Measurements from ENCODE around the gene PTPRN2. TPM values are rescaled to one million over a fixed set of nuclear protein-coding genes. Genes with fewer than 3 reads are reported as not detected.

Gene PTPRN2
- total and polyA plus RNA-seq, 8 donors: 4.9 to 136 (median 46.8) TPM

DNA sequence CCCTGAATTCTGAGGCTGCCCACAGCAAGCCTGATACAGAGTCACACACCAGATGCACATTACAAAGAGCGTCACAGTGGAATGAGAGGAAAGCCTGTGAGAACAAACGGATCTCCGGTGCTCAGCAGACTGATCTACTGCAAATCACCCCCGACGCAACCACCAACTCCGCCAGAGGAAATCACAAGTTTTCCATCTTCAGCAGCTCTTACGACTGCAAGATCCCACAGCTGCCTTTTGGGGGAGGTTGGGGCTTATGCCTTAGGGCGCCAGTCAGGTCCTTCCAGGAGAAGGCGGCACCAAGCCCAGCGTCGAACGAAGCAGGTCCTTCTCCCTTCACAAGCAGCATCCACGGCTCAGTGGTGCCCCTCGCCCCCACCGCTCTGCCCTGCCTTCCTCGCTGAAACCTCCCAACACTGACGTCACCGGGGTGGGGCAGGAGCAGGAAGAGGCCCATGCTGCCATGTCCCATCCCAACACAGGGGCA is 32.5 kb downstream of the PTPRN2 start:
- Histone ChIP-seq H3K4me3 (no peak overlapping the region), H3K27me3 (no peaks in the 10 kb centered on the region), H3K9me3 (no peaks in the 10 kb centered on the region), H3K36me3 (peaks cover 0 to 6% (median 0%) of the 10 kb centered on the region in 4 donors), H3K4me1 (peaks cover 0 to 3% (median 1%) of the 10 kb centered on the region in 4 donors), H3K27ac (no peak overlapping the region)
- WGBS, 5 donors: 85 to 97% (median 90%) methylated on average over 17 to 18 of the region's 18 CpGs
- TF ChIP-seq POLR2A (IDR thresholded peaks at IDR 0.05) (no peak), POLR2AphosphoS5 (IDR thresholded peaks at IDR 0.05) (no peak), EP300 (IDR thresholded peaks at IDR 0.05) (no peak)
- TF ChIP-seq, protein P1, sequence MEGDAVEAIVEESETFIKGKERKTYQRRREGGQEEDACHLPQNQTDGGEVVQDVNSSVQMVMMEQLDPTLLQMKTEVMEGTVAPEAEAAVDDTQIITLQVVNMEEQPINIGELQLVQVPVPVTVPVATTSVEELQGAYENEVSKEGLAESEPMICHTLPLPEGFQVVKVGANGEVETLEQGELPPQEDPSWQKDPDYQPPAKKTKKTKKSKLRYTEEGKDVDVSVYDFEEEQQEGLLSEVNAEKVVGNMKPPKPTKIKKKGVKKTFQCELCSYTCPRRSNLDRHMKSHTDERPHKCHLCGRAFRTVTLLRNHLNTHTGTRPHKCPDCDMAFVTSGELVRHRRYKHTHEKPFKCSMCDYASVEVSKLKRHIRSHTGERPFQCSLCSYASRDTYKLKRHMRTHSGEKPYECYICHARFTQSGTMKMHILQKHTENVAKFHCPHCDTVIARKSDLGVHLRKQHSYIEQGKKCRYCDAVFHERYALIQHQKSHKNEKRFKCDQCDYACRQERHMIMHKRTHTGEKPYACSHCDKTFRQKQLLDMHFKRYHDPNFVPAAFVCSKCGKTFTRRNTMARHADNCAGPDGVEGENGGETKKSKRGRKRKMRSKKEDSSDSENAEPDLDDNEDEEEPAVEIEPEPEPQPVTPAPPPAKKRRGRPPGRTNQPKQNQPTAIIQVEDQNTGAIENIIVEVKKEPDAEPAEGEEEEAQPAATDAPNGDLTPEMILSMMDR (IDR thresholded peaks at IDR 0.05): no peak
- DNase-seq: no peak
- intact Hi-C loops (cut with DNase I; ENCODE audit: low total_unique reads): no loop called here

DNA sequence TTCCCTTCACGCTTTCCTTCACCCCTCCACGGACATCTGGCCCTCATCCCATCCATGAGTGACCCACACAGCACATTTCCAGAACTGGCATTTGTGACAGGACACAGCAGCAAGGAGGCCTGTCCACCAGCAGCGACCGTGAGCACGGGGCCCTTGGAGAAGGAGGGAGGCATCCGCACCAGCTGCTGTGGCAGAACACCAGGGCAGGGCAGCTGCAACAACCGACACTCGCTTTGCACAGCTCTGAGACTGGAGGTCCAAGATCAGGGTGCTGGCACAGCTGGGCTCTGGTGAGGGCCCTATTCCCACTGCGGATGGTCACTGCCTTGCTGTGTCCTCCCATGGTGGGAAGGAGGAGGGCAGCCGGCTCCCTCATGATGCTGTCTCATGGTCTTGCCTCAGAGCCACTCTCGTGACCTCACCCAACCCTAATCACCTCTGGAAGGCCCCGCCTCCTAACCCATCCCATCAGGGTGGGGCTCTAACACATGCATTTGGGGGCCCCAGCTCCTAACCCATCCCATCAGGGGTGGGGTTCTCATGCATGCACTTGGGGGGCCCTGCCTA is 36.7 kb downstream of the PTPRN2 start:
- H3K9me3 ChIP-seq: no peaks in the 10 kb centered on the region

DNA sequence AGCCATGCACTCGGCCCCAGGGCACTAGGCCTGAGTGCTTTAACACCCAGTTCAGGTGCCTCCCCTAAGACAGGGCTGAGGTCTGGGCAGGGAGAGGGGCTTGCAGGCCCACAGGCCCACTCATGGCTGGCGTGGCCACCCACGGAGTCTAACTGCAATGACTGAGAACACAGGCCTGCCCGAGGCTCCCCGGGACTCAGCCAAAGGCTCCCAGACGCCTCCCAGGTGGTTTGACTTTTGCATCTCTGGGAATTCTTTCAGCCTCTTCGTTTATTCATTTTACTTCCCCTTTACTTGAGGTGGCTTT is 37.3 kb downstream of the PTPRN2 start:
- TF ChIP-seq POLR2AphosphoS5 (IDR thresholded peaks at IDR 0.05): no peak
- TF ChIP-seq POLR2A (IDR thresholded peaks at IDR 0.05): no peak
- TF ChIP-seq EP300 (IDR thresholded peaks at IDR 0.05): no peak
- TF ChIP-seq, protein P1 (IDR thresholded peaks at IDR 0.05): no peak
- WGBS, 5 donors: 73 to 79% (median 74%) methylated on average over 7 of the region's 7 CpGs

More for the DNA sequence above, 36.7 kb downstream of the PTPRN2 start:
- no peak for DNase-seq
- no peaks in the 10 kb centered on the region for H3K36me3 ChIP-seq
- no peak overlapping the region for H3K27ac ChIP-seq
- TF ChIP-seq, protein P1 (IDR thresholded peaks at IDR 0.05): no peak
- TF ChIP-seq POLR2A (IDR thresholded peaks at IDR 0.05): no peak
- no peak for TF ChIP-seq POLR2AphosphoS5 (IDR thresholded peaks at IDR 0.05)
- no peak for TF ChIP-seq EP300 (IDR thresholded peaks at IDR 0.05)
- peaks cover 0 to 5% (median 0%) of the 10 kb centered on the region in 3 donors for H3K27me3 ChIP-seq
- H3K4me1 ChIP-seq: peaks cover 0 to 18% (median 9%) of the 10 kb centered on the region in 4 donors
- intact Hi-C loops (cut with DNase I; ENCODE audit: low total_unique reads): no loop called here
- H3K4me3 ChIP-seq: no peak overlapping the region
- 77 to 89% (median 85%) methylated on average over 9 to 12 of the region's 12 CpGs for WGBS, 5 donors

DNA sequence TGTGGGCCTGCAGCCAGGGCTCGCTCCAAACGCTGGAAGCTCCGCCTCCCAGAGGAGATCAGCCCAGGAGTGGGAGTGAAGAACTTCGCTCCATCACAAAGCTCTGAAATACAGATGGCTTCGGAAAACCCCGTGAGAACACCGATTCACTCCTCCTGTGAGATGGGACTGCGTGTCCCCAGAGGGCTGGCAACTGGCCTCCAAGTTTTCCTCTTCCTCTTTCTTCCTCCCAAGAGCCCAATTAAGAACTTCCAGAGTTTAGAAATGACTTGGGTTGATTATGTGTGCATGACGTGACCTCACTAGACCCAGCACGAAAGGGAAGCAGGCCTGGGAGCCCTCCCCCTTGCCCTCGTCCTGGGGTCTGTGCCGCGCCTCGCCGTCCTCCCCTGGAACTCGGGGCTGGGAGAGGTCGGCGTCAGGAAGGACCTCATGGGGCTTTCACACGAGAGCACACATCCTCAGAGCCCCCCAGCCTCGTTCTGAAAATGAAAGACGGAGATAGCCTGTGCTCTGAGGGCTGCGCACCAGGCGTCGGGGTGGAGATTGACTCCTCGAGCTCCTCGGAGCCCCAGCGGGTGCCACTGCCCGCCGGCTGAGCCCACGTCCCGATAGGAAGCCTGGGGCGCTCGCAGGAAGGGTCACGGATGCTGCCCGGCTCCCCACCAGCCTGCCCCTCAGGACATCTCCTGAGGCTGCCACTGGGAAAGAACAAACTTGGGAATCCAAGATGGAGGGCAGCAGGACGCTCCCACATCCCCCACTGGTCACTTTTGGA is 37.8 kb downstream of the PTPRN2 start:
- intact Hi-C loops (cut with DNase I; ENCODE audit: low total_unique reads): no loop called here
- WGBS, 5 donors: 59 to 73% (median 69%) methylated on average over 25 to 36 of the region's 36 CpGs
- peak; percentile 75 to 85 for DNase-seq

More for the DNA sequence above, 37.3 kb downstream of the PTPRN2 start:
- peaks cover 0 to 18% (median 9%) of the 10 kb centered on the region in 4 donors for H3K4me1 ChIP-seq
- DNase-seq: no peak
- no peaks in the 10 kb centered on the region for H3K9me3 ChIP-seq
- intact Hi-C loops (cut with DNase I; ENCODE audit: low total_unique reads): no loop called here
- H3K4me3 ChIP-seq: no peak overlapping the region
- H3K36me3 ChIP-seq: no peaks in the 10 kb centered on the region
- H3K27me3 ChIP-seq: peaks cover 0 to 5% (median 0%) of the 10 kb centered on the region in 3 donors
- H3K27ac ChIP-seq: no peak overlapping the region

More for the DNA sequence above, 37.8 kb downstream of the PTPRN2 start:
- H3K36me3 ChIP-seq: no peaks in the 10 kb centered on the region
- no peaks in the 10 kb centered on the region for H3K9me3 ChIP-seq
- peak overlapping the region in 2 of 4 donors; percentile 26 to 32 for H3K4me3 ChIP-seq
- H3K27me3 ChIP-seq: peaks cover 0 to 5% (median 0%) of the 10 kb centered on the region in 3 donors
- peaks cover 0 to 18% (median 9%) of the 10 kb centered on the region in 4 donors for H3K4me1 ChIP-seq
- TF ChIP-seq EP300 (IDR thresholded peaks at IDR 0.05) (no peak), POLR2A (IDR thresholded peaks at IDR 0.05) (no peak), POLR2AphosphoS5 (IDR thresholded peaks at IDR 0.05) (no peak)
- TF ChIP-seq, protein P1 (IDR thresholded peaks at IDR 0.05): no peak
- H3K27ac ChIP-seq: peak overlapping the region in 1 of 5 donors; percentile 17
